ENCODE results near the gene SLAMF9.

The SLAMF9 gene

DNA sequence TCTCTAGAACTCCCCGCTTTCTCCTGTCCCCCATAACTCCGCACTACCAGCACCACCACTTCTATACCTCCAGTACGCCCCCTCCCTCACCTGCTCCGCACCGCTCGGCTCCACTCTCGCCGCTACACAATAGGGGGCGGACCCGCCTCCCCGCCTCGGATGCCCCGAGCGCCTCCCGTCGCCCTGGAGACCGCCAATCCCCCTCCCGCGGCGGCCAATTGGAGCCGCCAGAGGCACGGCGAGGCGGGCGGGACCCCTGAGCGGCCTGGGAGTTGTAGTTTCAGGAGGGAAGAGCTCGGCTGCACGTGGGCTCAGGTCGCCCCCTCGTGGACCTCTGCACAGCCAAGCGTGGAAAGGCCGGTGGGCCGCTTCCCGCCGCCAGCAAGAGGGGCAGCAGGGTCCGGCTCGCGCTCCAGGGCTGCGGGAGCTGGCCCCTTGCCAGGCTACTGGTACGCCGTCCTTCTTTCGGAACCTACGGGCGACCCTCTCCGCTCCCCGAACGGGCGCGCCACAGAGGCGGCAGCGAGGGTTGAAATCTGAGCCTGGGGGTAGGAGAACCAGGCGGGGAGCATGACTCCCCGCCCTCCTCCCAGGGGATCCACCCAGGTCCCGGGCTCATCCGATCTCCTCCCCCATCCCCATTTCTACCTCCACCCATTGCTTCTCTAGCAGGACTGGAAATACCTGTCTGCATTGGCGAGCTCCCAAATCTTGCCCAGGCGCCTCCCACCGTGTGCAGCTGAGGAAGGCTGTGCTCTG is 8.4 kb downstream of the SLAMF9 start, which contains the start of gene IGSF9:
IGSF9 (minus strand) TSS at position 131 of the 759 bp plus-strand sequence. CDS start 2,159 bp downstream, outside the sequence.
- peak; percentile 83 for DNase-seq

DNA sequence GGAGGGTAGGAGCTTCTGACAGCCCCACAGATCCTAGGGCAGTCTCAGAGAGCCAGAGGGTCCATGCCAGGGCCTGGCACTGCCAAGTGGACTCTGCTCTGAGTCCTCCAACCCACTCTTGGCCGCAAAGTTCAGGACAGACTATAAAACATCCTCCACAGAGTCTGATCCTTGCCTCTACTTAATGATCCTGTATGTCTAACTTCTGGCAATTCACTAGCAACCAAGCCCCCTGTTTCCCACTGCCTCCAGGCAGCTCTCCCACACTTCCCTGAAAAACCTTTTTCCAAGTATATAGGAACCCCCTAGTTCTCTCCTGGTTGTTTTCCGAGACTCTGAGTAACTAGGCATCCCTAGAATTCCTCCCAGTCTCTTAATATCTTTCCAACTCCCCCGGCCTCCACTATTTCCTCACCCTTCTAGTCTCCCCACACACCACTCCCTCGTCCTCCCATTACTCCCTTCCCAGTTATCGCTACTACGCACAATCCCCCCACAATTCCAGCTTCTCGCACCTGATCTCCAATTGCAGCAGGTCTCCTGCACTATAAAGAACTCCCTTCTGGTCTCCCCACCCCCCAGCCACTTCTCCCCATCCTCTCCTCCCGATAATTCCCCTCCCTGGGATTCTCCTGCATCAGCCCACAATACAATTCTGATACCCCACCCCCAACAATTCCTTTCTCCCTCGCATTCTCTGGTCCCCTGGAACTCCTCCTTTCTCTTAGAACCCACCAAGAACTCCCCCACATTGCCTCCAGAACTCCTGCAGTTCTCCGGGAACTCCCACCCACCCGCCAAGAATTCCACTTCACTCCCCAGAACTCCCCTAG is 9.2 kb downstream of the SLAMF9 start:
- no peak for DNase-seq

DNA sequence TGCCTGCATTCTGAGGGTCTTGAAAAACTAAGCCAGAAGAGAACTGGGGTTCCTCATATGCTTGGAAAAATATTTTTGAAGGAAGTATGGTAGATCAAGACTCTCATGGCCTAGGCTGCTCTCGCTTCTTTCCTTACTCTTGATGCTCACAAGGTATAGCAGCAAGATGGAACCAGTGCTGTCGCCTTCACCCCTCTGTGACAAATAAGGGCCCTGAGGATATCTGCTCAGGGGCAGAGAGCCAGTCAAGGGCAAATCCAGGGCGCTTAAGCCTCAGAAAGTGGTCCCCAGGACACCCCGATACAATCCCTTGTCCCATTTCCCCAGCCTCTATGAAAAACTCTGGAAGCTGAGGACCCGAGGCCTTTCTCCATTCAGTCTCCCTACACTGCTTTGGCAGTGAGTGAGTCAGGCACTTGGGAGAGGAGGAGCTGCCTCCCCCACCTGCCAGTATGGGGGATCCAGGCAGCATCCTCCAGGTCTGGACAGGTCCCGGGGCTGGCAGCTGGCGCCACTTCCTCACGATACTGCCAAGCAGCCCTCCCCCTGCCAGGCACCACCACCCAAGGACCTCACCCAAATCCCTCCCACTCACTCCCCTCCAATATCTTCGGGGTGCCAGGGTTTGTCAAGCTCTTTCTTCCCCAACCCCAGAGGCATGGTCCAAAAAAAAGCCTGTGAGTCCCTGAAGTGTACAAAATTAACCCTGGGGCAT is 10.0 kb downstream of the SLAMF9 start:
- DNase-seq, result no peak

DNA sequence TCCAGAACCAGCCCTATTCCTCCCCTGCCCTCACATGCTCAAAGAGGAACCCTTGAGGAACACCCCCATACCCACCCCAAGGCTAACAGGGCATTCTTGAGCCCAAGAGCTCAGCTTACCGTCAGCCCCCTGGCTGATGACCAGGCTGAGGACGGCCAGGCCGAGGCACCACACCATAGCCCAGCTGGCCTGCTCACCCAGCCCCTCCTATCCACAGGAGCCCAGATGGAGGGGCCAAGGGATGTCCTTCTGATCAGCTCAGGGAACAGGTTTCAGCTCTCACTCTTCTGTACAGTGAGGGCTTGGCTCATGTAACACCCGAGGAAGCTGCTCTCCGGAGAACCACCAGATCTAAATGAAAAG is 10.8 kb downstream of the SLAMF9 start:
- DNase-seq, result no peak

DNA sequence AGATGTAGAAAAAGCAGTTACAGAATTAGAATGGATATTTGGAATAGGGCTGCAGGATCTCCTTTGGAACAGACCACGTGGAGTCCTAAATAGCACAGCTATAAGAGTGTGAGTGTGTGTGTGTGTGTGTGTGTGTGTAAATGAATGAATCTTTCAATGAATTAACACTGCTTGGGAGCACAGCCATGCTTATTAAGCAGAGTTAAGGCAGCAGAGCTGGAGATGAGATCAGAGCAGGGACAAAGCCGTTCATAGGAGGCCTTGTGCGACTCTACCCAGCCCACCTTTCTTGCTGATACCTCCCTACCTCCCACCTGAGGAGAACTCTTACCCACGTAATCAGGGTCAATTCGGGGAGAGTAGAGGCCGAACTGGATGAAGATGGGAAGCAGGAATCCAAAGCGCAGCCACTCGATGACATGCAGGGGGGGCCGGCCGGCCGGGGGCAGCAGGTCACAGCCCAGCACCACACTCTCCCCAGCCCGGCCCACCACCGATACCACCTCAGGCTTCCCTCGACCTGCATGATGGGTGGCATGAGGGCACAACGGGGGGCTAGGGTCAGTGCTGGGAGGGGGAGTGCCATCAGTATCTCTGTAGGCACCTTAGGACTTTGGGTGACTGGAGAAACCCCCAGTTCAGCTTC is 11.3 kb downstream of the SLAMF9 start:
- no peak for DNase-seq

DNA sequence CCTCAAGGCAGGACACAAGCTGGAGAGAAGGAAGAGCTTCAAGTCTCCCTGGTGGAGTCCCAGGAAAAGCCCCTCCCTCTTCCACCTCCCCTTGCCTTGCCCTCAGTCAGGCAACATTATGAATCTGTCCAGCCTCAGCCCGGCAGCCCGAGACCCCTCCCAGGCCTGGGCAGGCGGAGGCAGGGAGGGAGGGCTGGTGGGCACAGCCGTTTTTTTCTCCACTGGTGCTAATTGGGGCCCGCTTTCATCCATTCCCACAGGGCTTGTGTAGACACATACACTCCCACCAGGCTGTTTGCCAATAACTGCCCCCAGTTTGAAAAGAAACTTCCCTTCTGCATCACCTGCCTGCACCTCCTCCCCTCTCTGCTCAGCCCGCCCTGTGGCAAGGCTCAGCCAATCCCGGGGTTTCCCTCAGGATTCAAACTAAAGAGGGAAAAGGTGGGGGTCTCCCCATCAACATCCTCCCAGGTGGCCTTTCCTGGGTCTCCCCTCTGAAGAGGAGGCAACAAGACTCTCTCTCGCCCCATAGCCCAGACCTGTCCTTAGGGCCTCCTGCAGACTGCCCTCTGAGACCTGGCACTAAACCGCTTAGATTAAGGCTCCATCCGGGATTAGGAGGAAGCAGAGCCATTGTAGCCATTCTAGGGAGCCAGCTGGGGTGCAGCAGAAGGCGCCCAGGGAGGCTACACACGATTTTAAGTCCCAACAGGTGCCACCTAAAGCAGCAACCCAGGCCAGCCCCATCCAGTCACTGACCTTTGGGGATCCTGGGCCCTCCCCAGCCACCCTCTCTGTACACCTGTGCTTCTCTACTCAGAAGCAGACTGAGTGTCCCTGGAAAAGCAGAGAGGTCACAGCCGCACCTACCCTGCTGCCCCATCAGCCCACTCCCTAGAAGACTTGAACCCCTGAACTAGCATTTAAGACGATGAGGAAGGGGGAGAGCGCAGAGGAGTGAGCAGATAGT is 12.2 kb downstream of the SLAMF9 start:
- DNase-seq, result no peak

DNA sequence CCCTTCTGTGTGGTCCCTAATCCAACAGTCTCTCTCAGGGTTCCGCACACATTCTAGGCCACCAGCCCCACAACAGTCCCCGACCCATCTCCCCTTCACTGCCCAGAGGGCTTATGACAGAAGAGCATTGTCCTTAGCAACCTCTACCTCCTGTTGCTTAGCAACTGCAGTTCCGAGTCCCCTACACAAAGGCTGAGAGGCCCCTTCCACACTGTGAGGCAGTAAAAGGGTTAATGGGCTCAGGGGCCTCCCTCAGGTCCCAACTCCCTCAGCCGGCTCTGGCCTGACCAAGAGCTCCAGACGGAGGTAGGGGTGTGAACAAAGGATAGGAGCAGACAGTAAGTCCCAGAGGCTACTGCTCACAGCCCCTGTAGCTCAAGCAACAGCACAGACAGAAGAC is 12.9 kb downstream of the SLAMF9 start:
- DNase-seq, result no peak

DNA sequence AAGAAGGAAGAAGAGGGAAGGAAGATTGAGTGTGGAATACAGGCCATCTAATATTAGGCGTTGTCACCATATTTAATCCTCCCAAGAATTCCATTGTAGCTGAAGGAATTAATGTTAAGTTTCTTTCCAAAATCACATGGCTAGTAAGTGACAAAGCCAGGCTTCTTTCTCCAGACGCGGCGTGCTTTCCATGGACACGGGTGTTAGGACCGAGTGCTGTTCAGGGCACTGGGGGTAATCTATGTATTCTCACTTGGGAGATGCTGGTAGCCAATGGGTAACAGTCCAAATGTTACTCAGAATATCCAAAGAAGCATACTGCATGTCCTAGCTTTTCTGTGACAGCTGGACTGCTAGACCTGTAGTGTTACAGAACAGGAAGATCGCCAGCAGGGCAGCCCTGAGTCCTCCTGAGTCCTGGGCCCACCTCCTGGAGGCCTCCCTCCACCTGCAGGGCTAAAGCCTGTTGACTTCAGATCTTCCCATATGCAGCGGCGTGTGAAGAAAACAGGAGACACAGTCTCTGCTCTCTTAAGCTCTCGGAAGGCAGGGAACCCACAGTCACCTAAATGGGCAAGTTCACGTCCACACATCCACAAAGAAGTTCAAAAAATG is 13.9 kb downstream of the SLAMF9 start:
- DNase-seq, result no peak

DNA sequence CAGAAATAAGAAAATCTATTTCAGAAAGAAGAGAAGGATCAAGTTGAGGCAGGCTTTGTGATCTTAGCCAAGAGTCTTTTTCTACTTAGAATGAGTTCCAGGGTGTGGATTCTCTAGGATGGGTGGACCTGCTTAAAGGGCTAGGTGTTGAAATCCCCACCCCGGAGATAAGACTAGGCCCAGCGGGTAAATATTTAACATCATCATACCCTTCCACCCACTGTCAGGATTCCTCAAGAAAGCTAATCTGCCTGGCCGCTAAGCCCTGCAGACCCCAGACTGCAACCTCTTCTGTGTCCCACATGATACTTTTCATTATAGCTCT is 14.4 kb downstream of the SLAMF9 start:
- no peak for DNase-seq

DNA sequence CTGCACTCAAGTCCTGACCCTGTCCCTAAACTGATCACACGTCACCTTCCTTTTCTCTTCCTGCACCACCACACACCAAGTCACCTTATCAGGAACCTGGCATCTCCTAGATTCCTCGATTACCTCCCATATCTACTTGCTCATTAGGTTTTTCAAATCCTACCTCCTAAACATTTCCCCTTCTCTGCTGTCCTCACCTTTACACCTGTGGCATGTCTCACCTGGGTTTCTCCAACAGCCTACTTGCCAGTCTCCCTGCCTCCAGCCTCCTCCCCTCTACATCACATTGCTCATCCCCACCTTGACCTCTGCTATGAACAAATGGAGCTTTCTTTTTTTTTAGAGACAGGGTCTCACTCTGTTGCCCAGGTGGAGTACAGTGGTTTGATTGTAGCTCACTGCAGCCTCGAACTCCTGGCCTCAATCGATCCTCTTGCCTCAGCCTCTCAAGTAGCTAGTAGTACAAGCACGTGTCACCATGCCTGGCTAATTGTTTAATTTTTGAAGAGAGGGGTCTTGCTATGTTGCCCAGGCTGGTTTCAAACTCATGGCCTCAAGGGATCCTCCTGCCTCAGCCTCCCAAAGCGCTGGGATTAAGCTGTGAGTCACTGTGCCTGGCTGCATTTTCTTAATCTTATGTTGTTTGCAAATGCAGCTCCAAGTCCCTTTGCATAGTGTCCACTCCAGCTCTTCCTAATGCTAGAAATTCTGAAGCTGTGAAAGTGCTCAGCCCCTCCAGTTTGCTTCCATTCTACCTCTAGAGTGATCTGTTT is 14.9 kb downstream of the SLAMF9 start:
- DNase-seq, result no peak

DNA sequence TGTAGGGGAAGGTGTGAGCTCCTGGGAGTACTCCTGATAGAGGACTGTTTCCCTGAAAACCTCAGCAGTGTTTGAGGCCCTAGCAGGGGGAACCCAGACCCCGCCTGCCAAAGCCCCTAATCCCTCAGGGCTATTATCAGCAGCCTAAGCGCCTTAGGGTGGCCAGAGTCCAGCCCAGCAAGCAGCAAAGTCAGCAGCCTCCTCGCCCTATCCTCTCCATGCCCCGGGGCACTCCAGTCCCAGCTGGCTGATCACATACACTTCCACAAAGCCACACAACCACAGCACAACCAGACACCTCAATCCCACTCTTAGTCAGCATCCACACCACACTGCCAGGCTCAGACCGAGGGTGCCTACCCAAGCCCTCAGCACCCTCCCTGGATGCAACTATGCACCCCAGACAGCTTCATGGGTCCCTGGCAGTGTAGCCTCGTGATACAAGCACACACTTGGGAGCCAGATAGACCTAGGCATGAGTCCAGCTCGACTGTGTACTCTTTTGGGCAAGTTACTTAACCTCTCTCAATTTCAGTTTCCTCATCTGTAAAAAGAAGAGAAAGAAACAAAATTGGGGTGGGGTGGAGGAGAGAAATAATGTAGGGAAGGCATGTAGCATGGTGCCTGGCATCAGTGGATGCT is 15.7 kb downstream of the SLAMF9 start:
- DNase-seq, result no peak

DNA sequence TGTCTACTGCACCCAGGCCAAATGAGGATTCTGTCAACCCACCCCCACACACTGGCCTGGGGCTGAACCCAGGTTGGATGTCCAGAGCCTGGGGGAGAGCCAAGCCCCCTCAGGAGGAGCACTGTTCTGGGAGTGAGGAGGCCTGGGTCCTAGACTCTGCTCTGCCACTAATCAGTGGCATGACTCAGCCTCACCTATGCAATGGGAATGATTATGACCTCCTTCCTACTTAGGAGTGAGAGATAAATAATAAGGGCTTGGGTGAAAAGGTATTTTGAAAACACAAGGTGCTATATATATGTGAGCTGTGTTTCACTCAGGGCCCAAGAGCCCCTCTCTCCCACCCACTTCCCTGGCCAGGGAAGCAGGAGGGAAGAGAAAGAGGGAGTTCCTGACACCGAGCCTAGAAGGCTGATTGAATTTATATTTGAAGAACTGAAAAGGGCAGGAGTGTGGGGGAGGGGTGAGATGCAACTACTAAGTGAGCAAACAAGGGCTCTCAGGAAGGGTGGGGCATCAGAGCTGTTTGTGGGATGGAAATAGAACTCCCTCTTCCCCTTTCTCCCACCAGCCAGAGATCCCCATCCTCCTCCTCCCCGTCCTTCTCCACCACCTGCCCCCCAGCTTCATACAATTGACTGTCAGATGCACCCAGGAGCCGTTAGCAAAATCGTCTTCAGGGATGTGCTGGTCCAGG is 16.8 kb downstream of the SLAMF9 start:
- no peak for DNase-seq

DNA sequence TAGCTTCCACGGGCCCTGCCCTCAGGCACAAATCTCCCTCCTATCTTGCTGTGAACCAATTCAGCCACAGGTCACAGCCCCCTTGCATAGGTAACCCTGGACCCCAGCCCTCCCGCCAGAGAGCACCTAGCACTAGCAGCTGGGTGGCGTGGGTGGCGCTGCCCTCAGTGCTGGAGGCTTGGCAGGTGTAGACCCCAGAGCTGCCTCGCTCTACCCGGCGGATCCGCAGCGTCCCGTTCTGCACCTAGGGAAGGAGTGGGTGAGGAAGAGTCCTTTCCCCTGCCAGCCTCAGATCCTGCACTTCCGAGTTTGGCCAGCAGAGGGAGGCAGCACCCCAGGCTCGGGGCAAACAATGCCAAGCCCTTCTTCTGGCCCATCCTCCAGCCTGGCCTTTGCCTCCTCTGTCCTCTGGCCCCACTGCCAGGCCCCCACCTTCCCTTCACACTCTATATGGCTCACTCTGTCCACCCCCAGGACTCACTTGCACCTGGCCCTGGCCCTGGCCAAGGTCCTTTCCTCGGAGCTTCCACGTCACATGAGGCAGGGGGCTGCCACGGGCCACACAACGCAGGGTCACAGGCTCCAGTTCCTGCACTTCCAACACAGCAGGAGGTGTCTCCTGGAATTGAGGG is 17.6 kb downstream of the SLAMF9 start:
- peak; percentile 70 for DNase-seq

DNA sequence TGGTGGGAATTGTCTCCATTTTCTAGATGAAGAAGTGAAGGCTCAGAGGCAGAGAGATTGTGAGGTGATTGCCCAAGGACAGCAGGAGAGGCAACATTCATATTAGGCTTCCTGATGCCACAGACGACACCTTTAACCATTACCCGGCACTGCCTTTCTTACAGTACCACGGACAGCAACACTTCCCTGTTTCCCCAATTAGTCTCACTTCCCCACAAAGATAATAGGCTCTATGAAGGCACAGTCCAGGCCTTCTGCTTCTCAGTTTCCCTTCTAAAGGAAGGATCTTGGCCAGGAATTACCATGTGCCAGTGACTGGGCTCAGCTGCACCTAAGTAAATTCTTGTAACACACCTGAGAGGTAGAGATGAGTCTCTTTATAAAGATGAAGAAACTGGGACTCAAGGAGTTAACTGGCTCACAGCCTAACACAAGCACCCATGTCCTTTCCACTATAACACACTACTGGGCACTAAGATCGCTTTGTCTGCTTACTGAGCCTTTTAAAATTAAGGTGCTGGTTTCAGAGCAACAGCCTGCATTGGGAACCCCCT is 18.2 kb downstream of the SLAMF9 start:
- DNase-seq, result no peak

DNA sequence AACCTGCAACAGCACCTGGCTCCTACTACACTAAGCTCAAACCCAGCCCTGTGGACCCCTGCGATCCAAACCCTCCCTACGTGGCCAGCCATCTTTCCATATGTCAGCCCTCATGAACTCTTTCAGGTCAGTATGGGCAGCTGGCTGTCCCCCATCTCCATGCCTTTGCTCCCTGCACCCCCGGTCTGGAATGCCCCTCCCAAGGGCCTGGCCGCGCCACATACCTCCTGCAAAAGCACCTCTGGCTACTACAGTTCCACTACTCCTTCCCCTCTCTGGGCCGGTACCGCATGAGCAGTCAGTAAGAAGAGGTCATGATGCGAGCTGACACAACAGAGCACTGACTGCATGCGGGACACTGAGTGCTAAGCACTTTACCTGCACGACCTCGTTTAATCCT is 18.7 kb downstream of the SLAMF9 start:
- DNase-seq, result no peak

DNA sequence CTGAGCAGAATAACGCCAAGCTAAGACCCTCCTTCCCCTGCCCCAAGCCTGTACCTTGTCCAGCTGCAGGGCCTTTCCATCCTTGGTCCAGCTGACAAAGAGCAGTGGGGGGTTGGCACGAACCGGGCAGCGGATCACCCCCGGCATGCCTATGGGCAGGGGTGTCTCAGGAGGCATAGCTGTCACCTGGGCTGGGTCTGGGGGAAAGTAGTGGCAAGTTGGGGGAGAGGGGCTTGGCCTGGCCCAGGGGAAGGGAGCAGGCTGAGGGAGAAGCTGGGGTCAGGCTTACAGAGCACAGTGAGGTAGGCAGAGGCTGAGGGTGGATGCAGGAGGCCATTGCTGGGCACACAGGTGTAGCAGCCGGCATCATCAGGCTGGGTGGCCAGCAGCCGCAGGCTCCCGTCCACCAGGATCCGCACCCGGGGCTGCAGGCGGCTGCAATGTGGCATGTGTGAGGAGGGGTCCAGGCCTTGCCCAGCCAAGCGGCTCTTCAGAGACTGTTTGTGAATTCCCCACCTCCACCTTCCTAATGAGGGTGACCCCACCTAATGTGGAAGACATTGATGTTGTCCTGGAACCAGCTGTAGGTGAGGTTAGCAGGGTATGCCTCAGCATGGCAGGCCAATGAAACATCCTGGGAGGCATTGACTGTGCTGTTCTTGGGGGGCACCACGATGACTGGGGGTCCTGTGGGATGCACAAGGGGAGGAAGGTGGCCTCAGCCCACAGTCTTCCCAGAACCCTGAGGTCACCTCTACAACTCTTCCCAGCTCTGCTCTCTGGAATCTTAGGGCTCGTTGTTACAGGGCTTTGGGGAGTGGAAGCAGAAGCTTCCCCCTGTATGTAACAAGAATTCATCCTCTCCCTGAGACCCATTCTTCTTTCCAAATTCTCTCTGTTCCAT is 19.6 kb downstream of the SLAMF9 start:
- DNase-seq, result no peak

DNA sequence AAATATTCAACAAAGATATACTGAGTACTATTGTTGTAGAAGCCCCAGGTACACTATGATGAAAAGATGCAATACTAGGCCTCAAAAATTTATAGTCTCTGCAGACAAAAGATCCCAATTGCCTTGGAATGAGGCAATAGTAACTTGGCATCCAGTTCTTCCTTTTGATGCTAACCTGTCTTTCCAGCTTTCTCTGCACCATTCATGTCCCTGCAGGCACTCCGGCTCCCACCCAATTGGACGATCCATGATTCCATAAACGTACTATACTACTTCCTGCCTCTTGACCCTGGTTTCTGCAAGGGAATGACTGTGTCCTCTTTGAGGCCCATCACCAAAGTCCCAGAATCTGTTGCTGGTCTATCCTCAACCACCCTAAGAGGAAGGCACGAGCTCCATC is 20.7 kb downstream of the SLAMF9 start:
- DNase-seq, result no peak

Data from CD4-positive, alpha-beta T cell treated with Interferon gamma for 1 hour (primary cell).